ENCODE results near the gene CNN1. TPM values are rescaled to one million over a fixed set of nuclear protein-coding genes. Genes with fewer than 3 reads are reported as not detected.

CNN1 gene
- total RNA-seq, 1 donor from 2014 or later = 9.9 TPM

- no peaks in the 10 kb centered on the region for H3K27me3 Mint-ChIP-seq (ENCODE audit: unreplicated experiment)
- H3K36me3 Mint-ChIP-seq (ENCODE audit: unreplicated experiment) = no peaks in the 10 kb centered on the region
- H3K4me1 Mint-ChIP-seq (ENCODE audit: unreplicated experiment) = peaks cover 3% of the 10 kb centered on the region
- DNase-seq (ENCODE audit: extremely low spot score, unreplicated experiment) = peak; percentile 92
- no peak overlapping the region for H3K4me3 Mint-ChIP-seq (ENCODE audit: unreplicated experiment)
- H3K27ac Mint-ChIP-seq (ENCODE audit: unreplicated experiment) = peak overlapping the region; percentile 47
- H3K9me3 Mint-ChIP-seq (ENCODE audit: unreplicated experiment) = no peaks in the 10 kb centered on the region
- TF ChIP-seq, protein P1, sequence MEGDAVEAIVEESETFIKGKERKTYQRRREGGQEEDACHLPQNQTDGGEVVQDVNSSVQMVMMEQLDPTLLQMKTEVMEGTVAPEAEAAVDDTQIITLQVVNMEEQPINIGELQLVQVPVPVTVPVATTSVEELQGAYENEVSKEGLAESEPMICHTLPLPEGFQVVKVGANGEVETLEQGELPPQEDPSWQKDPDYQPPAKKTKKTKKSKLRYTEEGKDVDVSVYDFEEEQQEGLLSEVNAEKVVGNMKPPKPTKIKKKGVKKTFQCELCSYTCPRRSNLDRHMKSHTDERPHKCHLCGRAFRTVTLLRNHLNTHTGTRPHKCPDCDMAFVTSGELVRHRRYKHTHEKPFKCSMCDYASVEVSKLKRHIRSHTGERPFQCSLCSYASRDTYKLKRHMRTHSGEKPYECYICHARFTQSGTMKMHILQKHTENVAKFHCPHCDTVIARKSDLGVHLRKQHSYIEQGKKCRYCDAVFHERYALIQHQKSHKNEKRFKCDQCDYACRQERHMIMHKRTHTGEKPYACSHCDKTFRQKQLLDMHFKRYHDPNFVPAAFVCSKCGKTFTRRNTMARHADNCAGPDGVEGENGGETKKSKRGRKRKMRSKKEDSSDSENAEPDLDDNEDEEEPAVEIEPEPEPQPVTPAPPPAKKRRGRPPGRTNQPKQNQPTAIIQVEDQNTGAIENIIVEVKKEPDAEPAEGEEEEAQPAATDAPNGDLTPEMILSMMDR (IDR thresholded peaks at IDR 0.05) = peak; percentile 86
Observed at GRCh38 chr19:11587302-11587974, 48.8 kb downstream of the CNN1 start.

DNA sequence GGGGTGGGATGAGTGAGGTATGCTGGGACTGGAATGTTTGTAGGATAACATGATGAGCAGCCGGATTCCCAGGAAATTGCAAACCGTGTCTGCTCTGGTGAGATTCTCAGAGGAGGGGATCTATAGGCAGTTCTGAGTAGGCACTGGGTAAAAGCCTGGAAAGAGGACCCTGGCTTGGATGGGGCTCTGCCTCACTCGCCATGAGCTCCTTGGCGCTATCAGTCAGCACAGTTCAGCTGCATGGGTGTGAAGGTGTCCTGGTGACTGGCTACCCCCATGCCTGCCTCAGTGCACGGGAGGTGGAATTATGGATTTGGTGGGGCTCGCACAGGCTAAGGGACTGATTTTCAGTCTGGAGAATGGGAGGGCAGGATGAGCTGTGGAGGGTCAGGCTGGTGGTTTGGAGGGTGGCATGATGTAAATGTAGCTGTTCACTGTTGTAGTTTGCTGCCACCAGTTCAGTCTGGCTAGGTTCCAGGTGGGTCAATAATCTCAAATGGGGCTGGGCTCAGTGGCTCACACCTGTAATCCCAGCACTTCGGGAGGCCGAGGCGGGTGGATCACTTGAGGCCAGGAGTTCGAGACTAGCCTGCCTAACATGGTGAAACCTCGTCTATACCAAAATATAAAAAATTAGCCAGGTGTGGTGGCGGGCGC is 49.5 kb downstream of the CNN1 start:
- no peak for DNase-seq (ENCODE audit: extremely low spot score, unreplicated experiment)
- Mint-ChIP-seq H3K27ac (ENCODE audit: unreplicated experiment) (peak overlapping the region; percentile 47), H3K4me3 (ENCODE audit: unreplicated experiment) (no peak overlapping the region), H3K27me3 (ENCODE audit: unreplicated experiment) (no peaks in the 10 kb centered on the region), H3K9me3 (ENCODE audit: unreplicated experiment) (no peaks in the 10 kb centered on the region), H3K36me3 (ENCODE audit: unreplicated experiment) (no peaks in the 10 kb centered on the region), H3K4me1 (ENCODE audit: unreplicated experiment) (peaks cover 3% of the 10 kb centered on the region)
- TF ChIP-seq, protein P1 (IDR thresholded peaks at IDR 0.05) = no peak

- Mint-ChIP-seq H3K4me1 (ENCODE audit: unreplicated experiment) (peaks cover 16% of the 10 kb centered on the region), H3K9me3 (ENCODE audit: unreplicated experiment) (no peaks in the 10 kb centered on the region), H3K4me3 (ENCODE audit: unreplicated experiment) (no peak overlapping the region), H3K27ac (ENCODE audit: unreplicated experiment) (no peak overlapping the region), H3K36me3 (ENCODE audit: unreplicated experiment) (peaks cover 3% of the 10 kb centered on the region), H3K27me3 (ENCODE audit: unreplicated experiment) (no peaks in the 10 kb centered on the region)
- TF ChIP-seq, protein P1 (IDR thresholded peaks at IDR 0.05) = no peak
- no peak for DNase-seq (ENCODE audit: extremely low spot score, unreplicated experiment)
Observed at GRCh38 chr19:11594084-11594483, 55.4 kb downstream of the CNN1 start.

GRCh38 chr19:11596156-11596555 is 57.5 kb downstream of the CNN1 start:
- TF ChIP-seq, protein P1 (IDR thresholded peaks at IDR 0.05) = no peak
- Mint-ChIP-seq H3K27ac (ENCODE audit: unreplicated experiment) (peak overlapping the region; percentile 96), H3K9me3 (ENCODE audit: unreplicated experiment) (no peaks in the 10 kb centered on the region), H3K27me3 (ENCODE audit: unreplicated experiment) (no peaks in the 10 kb centered on the region), H3K4me3 (ENCODE audit: unreplicated experiment) (no peak overlapping the region), H3K4me1 (ENCODE audit: unreplicated experiment) (peaks cover 35% of the 10 kb centered on the region), H3K36me3 (ENCODE audit: unreplicated experiment) (peaks cover 8% of the 10 kb centered on the region)
- no peak for DNase-seq (ENCODE audit: extremely low spot score, unreplicated experiment)

Data from osteocyte (in vitro differentiated cells).